Mucosa of rectum (tissue), 2 donors: ENCODE results near the gene PALD1.
A peak's percentile ranks its signal among the peaks of the same experiment; 100 is the strongest.

Source experiments
- H3K27ac ChIP-seq, 2 donors: one replicate each; pipeline ENCODE4 v1.7.0; 2013; ENCODE audit warnings: inconsistent platforms in 2 of 2, low read depth in 2 of 2, low read length in 2 of 2
- H3K27me3 ChIP-seq, 2 donors: one replicate each; pipeline ENCODE4 v1.7.0; 2013; ENCODE audit warnings: low read length in 2 of 2; ENCODE audit not compliant: control insufficient read depth in 2 of 2, insufficient read depth in 2 of 2
- H3K36me3 ChIP-seq, 2 donors: one replicate each; pipeline ENCODE4 v1.7.0; 2013; ENCODE audit warnings: low read length in 2 of 2; ENCODE audit not compliant: control insufficient read depth in 2 of 2, insufficient read depth in 2 of 2
- H3K4me1 ChIP-seq, 2 donors: one replicate each; pipeline ENCODE4 v1.7.0; 2013; ENCODE audit warnings: low read length in 2 of 2, mild to moderate bottlenecking in 1 of 2; ENCODE audit not compliant: control insufficient read depth in 2 of 2, insufficient read depth in 2 of 2
- H3K4me3 ChIP-seq, 2 donors: one replicate each; pipeline ENCODE4 v1.7.0; 2013; ENCODE audit warnings: low read length in 2 of 2
- H3K9ac ChIP-seq, 2 donors: one replicate each; pipeline ENCODE4 v1.7.0; 2013; ENCODE audit warnings: low read length in 2 of 2, low read depth in 1 of 2, mild to moderate bottlenecking in 1 of 2
- H3K9me3 ChIP-seq, 2 donors: one replicate each; pipeline ENCODE4 v1.7.0; 2013; ENCODE audit warnings: low read length in 2 of 2; ENCODE audit not compliant: control insufficient read depth in 2 of 2
- donor health status: healthy.
- donor health status: Normal muscosa, but diverticular disease.

Gene PALD1

GRCh38 chr10:70441161-70441894, 37.2 kb upstream of the PALD1 start, which contains the start of gene NODAL:
Gene NODAL, minus strand, starts transcription at chr10:70441681. Its CDS starts 14 bp downstream, at chr10:70441667.
- Histone ChIP-seq H3K27me3 (peaks cover 28 to 31% of the 10 kb centered on the region in 2 donors), H3K27ac (no peak within 1 kb of the TSS), H3K4me1 (peaks cover 19 to 24% of the 10 kb centered on the region in 2 donors), H3K4me3 (peak within 1 kb of the TSS in 1 of 2 donors; percentile 56), H3K9ac (no peak within 1 kb of the TSS), H3K36me3 (no peaks in the 10 kb centered on the region), H3K9me3 (no peaks in the 10 kb centered on the region)

GRCh38 chr10:70441895-70442309, 36.7 kb upstream of the PALD1 start:
- H3K27me3 ChIP-seq: peaks cover 28 to 31% of the 10 kb centered on the region in 2 donors
- no peak overlapping the region for H3K27ac ChIP-seq
- H3K4me1 ChIP-seq: peaks cover 19 to 24% of the 10 kb centered on the region in 2 donors
- no peaks in the 10 kb centered on the region for H3K9me3 ChIP-seq
- H3K4me3 ChIP-seq: no peak overlapping the region
- H3K36me3 ChIP-seq: no peaks in the 10 kb centered on the region
- no peak overlapping the region for H3K9ac ChIP-seq

DNA sequence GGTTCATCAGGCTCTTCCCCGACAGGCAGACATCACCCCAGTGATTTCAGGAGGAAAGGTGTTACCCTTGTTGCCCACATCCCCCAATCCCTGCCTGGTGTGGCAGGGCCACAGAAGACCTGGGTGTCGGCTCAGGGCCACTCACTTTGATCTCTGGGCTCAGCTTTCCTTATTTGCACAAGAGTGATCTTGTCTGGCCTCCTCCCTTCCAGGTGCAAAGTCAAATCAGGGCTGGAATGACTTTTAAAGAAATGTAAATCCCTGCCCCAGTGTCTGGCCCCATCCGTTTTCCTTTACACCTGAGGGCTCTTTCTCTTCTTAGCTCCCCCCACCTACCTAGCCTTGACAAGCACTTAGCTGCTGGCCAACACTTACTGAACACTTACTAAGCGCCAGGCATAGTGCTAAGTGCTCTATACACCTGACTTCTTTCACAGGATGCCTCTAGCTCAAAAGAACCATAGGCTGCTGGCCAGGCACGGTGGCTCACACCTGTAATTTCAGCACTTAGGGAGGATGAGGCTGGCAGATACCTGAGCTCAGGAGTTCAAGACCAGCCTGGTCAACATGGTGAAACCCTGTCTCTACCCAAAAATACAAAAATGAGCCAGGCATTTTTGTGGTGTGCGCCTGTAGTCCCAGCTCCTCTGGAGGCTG, 36.1 kb upstream of the PALD1 start:
- Histone ChIP-seq H3K36me3 (no peaks in the 10 kb centered on the region), H3K9ac (no peak overlapping the region), H3K27me3 (peaks cover 27 to 31% of the 10 kb centered on the region in 2 donors), H3K4me1 (peaks cover 19 to 24% of the 10 kb centered on the region in 2 donors), H3K27ac (no peak overlapping the region), H3K9me3 (no peaks in the 10 kb centered on the region), H3K4me3 (no peak overlapping the region)

DNA sequence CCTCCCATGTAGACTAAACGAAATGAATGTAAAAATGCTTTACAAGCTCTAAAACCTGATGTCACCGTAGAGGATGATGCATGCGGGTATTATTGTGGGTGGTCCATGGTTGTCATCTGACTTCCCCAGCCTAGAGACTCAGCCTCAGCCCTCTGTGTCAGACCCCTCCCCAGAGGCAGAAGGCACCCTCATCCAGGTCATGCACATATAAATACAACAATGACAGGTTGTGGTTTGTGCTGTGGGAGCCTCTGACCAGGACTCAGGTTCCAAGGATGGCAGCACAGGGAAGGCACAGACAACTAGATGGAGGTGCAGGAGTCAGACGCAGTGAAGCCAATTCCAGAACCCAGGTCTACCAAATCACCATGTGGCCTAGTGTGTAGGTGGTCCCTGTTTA, 33.8 kb upstream of the PALD1 start:
- Histone ChIP-seq H3K9me3 (no peaks in the 10 kb centered on the region), H3K9ac (no peak overlapping the region), H3K4me1 (peaks cover 19 to 24% of the 10 kb centered on the region in 2 donors), H3K27me3 (peaks cover 19 to 22% of the 10 kb centered on the region in 2 donors), H3K27ac (no peak overlapping the region), H3K36me3 (no peaks in the 10 kb centered on the region), H3K4me3 (no peak overlapping the region)

DNA sequence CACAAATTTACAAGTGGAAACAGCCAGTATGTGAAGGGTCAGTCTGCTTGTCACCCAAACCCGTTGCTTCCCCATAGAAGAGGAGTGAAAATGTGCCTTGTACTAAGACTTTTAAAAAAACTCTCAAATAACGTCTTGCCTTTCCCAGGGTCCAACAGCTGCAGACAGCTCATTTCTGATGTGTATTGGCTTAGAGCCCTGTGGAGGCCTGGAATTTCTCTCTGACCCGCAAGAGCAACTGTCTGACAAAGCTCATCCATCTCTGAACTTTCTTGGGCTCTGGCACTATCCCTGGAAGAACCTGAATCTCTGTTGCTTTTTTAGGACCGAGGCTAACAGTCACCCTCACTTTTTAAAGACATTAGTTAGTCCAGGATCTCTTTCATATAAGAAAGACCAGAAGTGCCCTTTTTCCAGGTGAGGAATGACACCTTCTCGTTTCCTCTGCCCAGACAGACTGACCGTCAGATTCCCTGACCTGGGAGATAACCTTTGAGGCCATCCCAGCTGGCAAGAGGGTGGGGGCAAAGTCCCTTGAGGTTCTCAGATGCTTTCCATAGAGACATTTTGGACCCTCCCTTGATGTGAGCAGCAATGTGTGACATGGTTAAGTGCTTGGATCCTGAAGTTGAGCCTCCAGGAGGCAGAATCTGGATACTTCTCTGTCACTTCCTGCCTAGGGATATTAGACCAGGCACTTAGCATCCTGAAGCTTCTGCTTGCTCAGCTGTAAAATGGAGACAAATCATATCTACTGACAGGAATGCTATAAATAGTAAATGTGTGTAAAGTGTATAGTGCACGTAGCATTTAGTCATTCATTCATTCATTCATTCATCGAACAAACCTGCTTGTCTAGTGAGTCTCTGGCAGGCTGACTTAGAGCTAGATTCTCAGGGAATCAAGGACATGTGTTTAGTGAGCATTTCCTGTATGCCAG, 32.6 kb upstream of the PALD1 start:
- H3K9ac ChIP-seq: no peak overlapping the region
- no peaks in the 10 kb centered on the region for H3K9me3 ChIP-seq

DNA sequence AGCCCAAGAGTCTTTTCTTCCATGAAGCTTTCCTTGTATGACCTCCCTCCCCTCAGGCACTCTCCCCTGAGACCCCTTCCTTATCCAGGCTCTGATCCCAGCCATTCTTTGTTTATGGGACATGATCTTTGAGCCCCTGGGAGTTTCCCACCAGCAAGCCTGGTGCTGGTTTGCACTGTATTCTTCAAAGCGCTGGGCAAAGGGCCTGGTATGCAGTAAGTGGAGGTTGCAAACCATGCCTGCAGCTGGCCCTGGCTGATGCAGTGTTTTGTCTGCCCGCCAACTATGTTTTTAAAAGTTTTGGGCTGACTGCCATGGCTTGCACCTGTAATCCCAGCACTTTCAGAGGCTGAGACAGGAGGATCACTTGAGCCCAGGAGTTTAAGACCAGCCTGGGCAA, 30.3 kb upstream of the PALD1 start:
- Histone ChIP-seq H3K9ac (no peak overlapping the region), H3K9me3 (no peaks in the 10 kb centered on the region), H3K4me3 (no peak overlapping the region), H3K4me1 (peaks cover 0 to 6% of the 10 kb centered on the region in 2 donors), H3K27ac (no peak overlapping the region), H3K36me3 (no peaks in the 10 kb centered on the region), H3K27me3 (no peaks in the 10 kb centered on the region)

More for the DNA sequence above, 32.6 kb upstream of the PALD1 start:
- H3K4me1 ChIP-seq: peaks cover 15 to 19% of the 10 kb centered on the region in 2 donors
- H3K27me3 ChIP-seq: peaks cover 6 to 13% of the 10 kb centered on the region in 2 donors
- H3K36me3 ChIP-seq: no peaks in the 10 kb centered on the region
- H3K4me3 ChIP-seq: no peak overlapping the region
- H3K27ac ChIP-seq: no peak overlapping the region

- no peak overlapping the region for H3K27ac ChIP-seq
- H3K36me3 ChIP-seq: no peaks in the 10 kb centered on the region
- no peaks in the 10 kb centered on the region for H3K9me3 ChIP-seq
- H3K4me1 ChIP-seq: peaks cover 0 to 6% of the 10 kb centered on the region in 2 donors
- H3K27me3 ChIP-seq: peaks cover 5 to 11% of the 10 kb centered on the region in 2 donors
- H3K9ac ChIP-seq: no peak overlapping the region
- H3K4me3 ChIP-seq: no peak overlapping the region
Measured at GRCh38 chr10:70455213-70455630, 23.3 kb upstream of the PALD1 start.

- no peak overlapping the region for H3K4me3 ChIP-seq
- no peak overlapping the region for H3K27ac ChIP-seq
- peaks cover 5 to 11% of the 10 kb centered on the region in 2 donors for H3K27me3 ChIP-seq
- no peaks in the 10 kb centered on the region for H3K36me3 ChIP-seq
- H3K9ac ChIP-seq: no peak overlapping the region
- H3K9me3 ChIP-seq: no peaks in the 10 kb centered on the region
- peaks cover 0 to 6% of the 10 kb centered on the region in 2 donors for H3K4me1 ChIP-seq
Measured at GRCh38 chr10:70456164-70456563, 22.4 kb upstream of the PALD1 start.

GRCh38 chr10:70457759-70458305, 20.7 kb upstream of the PALD1 start:
- Histone ChIP-seq H3K27me3 (peaks cover 5 to 11% of the 10 kb centered on the region in 2 donors), H3K4me3 (peak overlapping the region in 1 of 2 donors; percentile 28), H3K9ac (no peak overlapping the region), H3K27ac (no peak overlapping the region), H3K36me3 (no peaks in the 10 kb centered on the region), H3K4me1 (peaks cover 0 to 6% of the 10 kb centered on the region in 2 donors), H3K9me3 (no peaks in the 10 kb centered on the region)
